ENCODE results near the gene PBRM1.

GRCh38 chr3:52615166-52615565 lies 70.5 kb downstream of the PBRM1 start:
- TF ChIP-seq, protein P1, sequence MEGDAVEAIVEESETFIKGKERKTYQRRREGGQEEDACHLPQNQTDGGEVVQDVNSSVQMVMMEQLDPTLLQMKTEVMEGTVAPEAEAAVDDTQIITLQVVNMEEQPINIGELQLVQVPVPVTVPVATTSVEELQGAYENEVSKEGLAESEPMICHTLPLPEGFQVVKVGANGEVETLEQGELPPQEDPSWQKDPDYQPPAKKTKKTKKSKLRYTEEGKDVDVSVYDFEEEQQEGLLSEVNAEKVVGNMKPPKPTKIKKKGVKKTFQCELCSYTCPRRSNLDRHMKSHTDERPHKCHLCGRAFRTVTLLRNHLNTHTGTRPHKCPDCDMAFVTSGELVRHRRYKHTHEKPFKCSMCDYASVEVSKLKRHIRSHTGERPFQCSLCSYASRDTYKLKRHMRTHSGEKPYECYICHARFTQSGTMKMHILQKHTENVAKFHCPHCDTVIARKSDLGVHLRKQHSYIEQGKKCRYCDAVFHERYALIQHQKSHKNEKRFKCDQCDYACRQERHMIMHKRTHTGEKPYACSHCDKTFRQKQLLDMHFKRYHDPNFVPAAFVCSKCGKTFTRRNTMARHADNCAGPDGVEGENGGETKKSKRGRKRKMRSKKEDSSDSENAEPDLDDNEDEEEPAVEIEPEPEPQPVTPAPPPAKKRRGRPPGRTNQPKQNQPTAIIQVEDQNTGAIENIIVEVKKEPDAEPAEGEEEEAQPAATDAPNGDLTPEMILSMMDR (IDR thresholded peaks at IDR 0.05; ENCODE audit: low read length): no peak
- TF ChIP-seq EZH2phosphoT487 (IDR thresholded peaks at IDR 0.05; ENCODE audit: low read length): no peak
- TF ChIP-seq EZH2 (optimal IDR thresholded peaks at IDR 0.05; ENCODE audit: low read depth, low read length): no peak
